GM12878 (cell line): ENCODE data around the gene TMEM38A. TPM values are rescaled to one million over a fixed set of nuclear protein-coding genes. Genes with fewer than 3 reads are reported as not detected.
A peak's percentile ranks its signal among the peaks of the same experiment; 100 is the strongest.

Source experiments
- ATAC-seq: fragments of 200-7000 bp; cut with Tn5 transposase; 3 replicates; pipeline ENCODE4 v1.9.1; 2020; ENCODE audit warnings: mild to moderate bottlenecking, moderate library complexity
- BruUV-seq: library from RNA; stranded (reverse); fragments of 400-500 nt; replicated peaks from 2 replicates; lab custom pipeline; 2021; lab: Mats Ljungman, UMichigan
- CTCF ChIA-PET: fragments of 300-600 bp; sonication (Branson Sonifier 250); formaldehyde crosslinking; extraction: SDS; loops from one replicate; lab custom pipeline; 2021; ENCODE audit warnings: inconsistent platforms; lab: Yijun Ruan, JAX
- POLR2A ChIA-PET: fragments of 350-600 bp; formaldehyde crosslinking; extraction: SDS; loops from one replicate; lab custom pipeline; 2021; ENCODE audit warnings: inconsistent platforms; lab: Charles Lee
- RAD21 ChIA-PET: fragments of 300-600 bp; sonication (Branson Sonifier 250); formaldehyde crosslinking; loops from one replicate; lab custom pipeline; 2023; ENCODE audit warnings: antibody characterized with exemption; ENCODE audit not compliant: unreplicated experiment; lab: Charles Lee
- SMC1A ChIA-PET: fragments of 300-600 bp; sonication (Branson Sonifier 250); formaldehyde crosslinking; loops from one replicate; lab custom pipeline; 2023; ENCODE audit not compliant: unreplicated experiment, uncharacterized antibody; lab: Charles Lee
- DNase-seq: peaks from one replicate; pipeline ENCODE4 v3.0.0-alpha.2; 2011; ENCODE audit warnings: low read depth, low spot score
- FAIRE-seq: peaks from 3 replicates; lab custom pipeline; 2011; peaks lifted over from hg19 to GRCh38; lab: Jason Lieb, UNC
- H2AFZ ChIP-seq: 2 replicates; pipeline ENCODE4 v1.6.0; 2011; ENCODE audit warnings: low read depth, low read length, control low read depth; ENCODE audit not compliant: control insufficient read depth
- H3K27ac ChIP-seq: 2 replicates; pipeline ENCODE4 v1.5.1; 2011; ENCODE audit warnings: control low read depth; ENCODE audit not compliant: control insufficient read depth, insufficient read depth
- H3K27me3 ChIP-seq, 2 experiments: replicated peaks in 1 of 2; 2 replicates each; pipeline versions ENCODE4 v1.6.0 to v1.6.1; 2011; ENCODE audit warnings: low read length in 1 of 2; ENCODE audit not compliant: control insufficient read depth in 2 of 2, insufficient read depth in 2 of 2
- H3K36me3 ChIP-seq, 2 experiments: 2 replicates each; pipeline ENCODE4 v1.5.1; 2011; ENCODE audit warnings: low read length in 1 of 2; ENCODE audit not compliant: control insufficient read depth in 2 of 2, insufficient read depth in 2 of 2
- H3K4me1 ChIP-seq: 2 replicates; pipeline ENCODE4 v1.6.1; 2011; ENCODE audit warnings: mild to moderate bottlenecking, low read length, moderate library complexity, mixed read lengths; ENCODE audit not compliant: control insufficient read depth, insufficient read depth
- H3K4me2 ChIP-seq: 2 replicates; pipeline ENCODE4 v1.6.0; 2011; ENCODE audit warnings: control low read depth; ENCODE audit not compliant: control insufficient read depth, insufficient read depth
- H3K4me3 ChIP-seq: fragments of 200-600 bp; sonication (generic); 2 replicates; pipeline ENCODE4 v1.5.1; 2016
- H3K79me2 ChIP-seq: 2 replicates; pipeline ENCODE4 v1.6.0; 2011; ENCODE audit warnings: low read length; ENCODE audit not compliant: control insufficient read depth, insufficient read depth
- H3K9ac ChIP-seq: 2 replicates; pipeline ENCODE4 v1.8.0; 2011; ENCODE audit warnings: low read length, control low read depth, mixed read lengths; ENCODE audit not compliant: control insufficient read depth, insufficient read depth
- H3K9me3 ChIP-seq: replicated peaks from 3 replicates; pipeline ENCODE4 v1.5.1; 2011; ENCODE audit warnings: mild to moderate bottlenecking, low read length; ENCODE audit not compliant: control insufficient read depth, insufficient read depth
- H4K20me1 ChIP-seq: 2 replicates; pipeline ENCODE4 v1.6.0; 2011; ENCODE audit not compliant: control insufficient read depth, insufficient read depth
- ATF2 ChIP-seq: IDR thresholded peaks from 2 replicates; pipeline ENCODE4 v1.6.1; 2012; ENCODE audit warnings: low read length, inconsistent platforms
- CBFB ChIP-seq: IDR thresholded peaks from 2 replicates; pipeline ENCODE4 v1.6.1; 2016; ENCODE audit warnings: antibody characterized with exemption, low read depth
- IKZF2 ChIP-seq, 2 experiments: fragments of 450-650 bp; IDR thresholded peaks; 2 replicates each; pipeline ENCODE4 v1.6.1; 2017; ENCODE audit warnings: mild to moderate bottlenecking in 2 of 2, moderate library complexity in 2 of 2
- MYB ChIP-seq: fragments of 150-350 bp; IDR thresholded peaks from 2 replicates; pipeline ENCODE4 v1.6.1; 2014; ENCODE audit warnings: mild to moderate bottlenecking, low read depth, low read length, borderline replicate concordance
- NR2C2 ChIP-seq: IDR thresholded peaks from 2 replicates; pipeline ENCODE4 v1.6.1; 2011; ENCODE audit warnings: borderline replicate concordance, low read depth; ENCODE audit not compliant: control insufficient read depth, insufficient read length
- SUPT20H ChIP-seq: IDR thresholded peaks from 2 replicates; pipeline ENCODE4 v1.6.1; 2011; ENCODE audit warnings: low read depth, mild to moderate bottlenecking, low read length, moderate library complexity, borderline replicate concordance; ENCODE audit not compliant: control insufficient read depth
- ZBTB40 ChIP-seq: fragments of 450-650 bp; IDR thresholded peaks from 2 replicates; pipeline ENCODE4 v1.6.1; 2016; ENCODE audit warnings: mild to moderate bottlenecking, moderate library complexity, borderline replicate concordance
- ZNF24 ChIP-seq: fragments of 450-650 bp; IDR thresholded peaks from 2 replicates; pipeline ENCODE4 v1.6.1; 2017; ENCODE audit warnings: antibody characterized with exemption, mild to moderate bottlenecking
- ZNF687 ChIP-seq: fragments of 450-650 bp; IDR thresholded peaks from 2 replicates; pipeline ENCODE4 v1.6.1; 2017; ENCODE audit warnings: mild to moderate bottlenecking, moderate library complexity
- WGBS: methylation state at CpG from one replicate; pipeline ENCODE4 v1.1.6; 2016; ENCODE audit warnings: low lambda C conversion rate; ENCODE audit not compliant: insufficient replicate concordance, insufficient coverage; ENCODE audit errors: missing lambda C conversion rate; 5-methylcytosine and 5-hydroxymethylcytosine counted together
- in situ Hi-C: fragments of 300-500 bp; cut with MboI; formaldehyde crosslinking; loops from 9 replicates; pipeline ENCODE4 v1.14.3; 2018; ENCODE audit warnings: mixed read lengths
- intact Hi-C: fragments of 100-400 bp; cut with micrococcal nuclease; formaldehyde crosslinking; loops from one replicate; pipeline ENCODE4 v1.14.2; 2022; ENCODE audit not compliant: unreplicated experiment
- polyA plus RNA-seq, 11 experiments: library from polyadenylated mRNA; depleted of rRNA in 4 of 11; unstranded in 6 of 11; stranded (reverse) in 5 of 11; fragments of >200 nt; fragmentation: Nextera tagmentation in 4 of 11; fragmentation: Illumina TruSeq in 1 of 11; extraction: Ambion mirVana in 4 of 11; extraction: Trizol in 1 of 11; gene quantifications; 1 replicate in 1 of 11; 2 replicates in 10 of 11; pipeline versions ENCODE4 v1.2.1 to v1.2.3, GENCODE V29; 2011 to 2016; ENCODE audit warnings: inconsistent platforms in 2 of 11, missing spikeins in 2 of 11, low read depth in 1 of 11
- total RNA-seq, 4 experiments: library from RNA; depleted of rRNA in 3 of 4; stranded (reverse); fragments of >200 nt in 3 of 4; fragmentation: Illumina TruSeq in 1 of 4; extraction: Trizol in 1 of 4; gene quantifications; 2 replicates each; pipeline versions ENCODE4 v1.2.1 to v1.2.3, GENCODE V29; 2013 to 2021

TMEM38A gene
- total and polyA plus RNA-seq, 10 of the 15 experiments (the other 5 are each of a cell fraction or from before 2014, with no cell fraction given) = 4.5 to 22.2 (median 15.0) TPM

- TF ChIP-seq MYB (no peak), NR2C2 (no peak), IKZF2 (IDR thresholded peaks at IDR 0.05) (no peak)
Measured at GRCh38 chr19:16682539-16682938, 21.6 kb downstream of the TMEM38A start (continued).

- RAD21 ChIA-PET = no interaction called here
- Histone ChIP-seq H2AFZ (no peak overlapping the region), H3K27ac (no peak overlapping the region), H4K20me1 (no peaks in the 10 kb centered on the region), H3K9me3 (no peaks in the 10 kb centered on the region), H3K4me2 (no peak overlapping the region), H3K27me3 (no peaks in the 10 kb centered on the region), H3K36me3 (peaks cover 12 to 17% of the 10 kb centered on the region in 2 experiments), H3K79me2 (no peaks in the 10 kb centered on the region), H3K9ac (no peak overlapping the region), H3K4me3 (no peak overlapping the region), H3K4me1 (no peaks in the 10 kb centered on the region)
- in situ Hi-C loops (no loop called here), intact Hi-C loops (no loop called here)
- no peak for FAIRE-seq
- no peak for ATAC-seq
- CTCF ChIA-PET = interaction anchor here (0.6 kb wide), 1 partner anchor 20 kb away, joined by 3 read pairs; no protein-coding TSS in a partner anchor
- POLR2A ChIA-PET = no interaction called here
- 91% methylated on average over 3 of the region's 3 CpGs for WGBS
- no peak for DNase-seq
- SMC1A ChIA-PET = interaction anchor here (0.7 kb wide), 1 partner anchor 29 kb away, joined by 4 read pairs; no protein-coding TSS in a partner anchor
- TSS peak; percentile 22 for BruUV-seq
- TF ChIP-seq ZNF24 (no peak), ZNF687 (no peak), SUPT20H (no peak), CBFB (no peak), ATF2 (no peak), ZBTB40 (no peak)
Measured at GRCh38 chr19:16684216-16684615, 23.3 kb downstream of the TMEM38A start.
